CD4-positive, alpha-beta T cell treated with Interferon gamma for 1 hour (primary cell): Measurements from ENCODE around the gene GRN.
"Not testable (repeated sequence)": the region's sequence is repeated elsewhere in the genome, so short reads cannot be mapped to it uniquely, and the experiment has no call there.

Source experiments
- DNase-seq: peaks from one replicate; pipeline ENCODE4 v3.0.0-alpha.2; 2020

Gene GRN

GRCh38 chr17:44347206-44348055 lies 2.3 kb downstream of the GRN start:
- DNase-seq, result not testable (repeated sequence)

DNA sequence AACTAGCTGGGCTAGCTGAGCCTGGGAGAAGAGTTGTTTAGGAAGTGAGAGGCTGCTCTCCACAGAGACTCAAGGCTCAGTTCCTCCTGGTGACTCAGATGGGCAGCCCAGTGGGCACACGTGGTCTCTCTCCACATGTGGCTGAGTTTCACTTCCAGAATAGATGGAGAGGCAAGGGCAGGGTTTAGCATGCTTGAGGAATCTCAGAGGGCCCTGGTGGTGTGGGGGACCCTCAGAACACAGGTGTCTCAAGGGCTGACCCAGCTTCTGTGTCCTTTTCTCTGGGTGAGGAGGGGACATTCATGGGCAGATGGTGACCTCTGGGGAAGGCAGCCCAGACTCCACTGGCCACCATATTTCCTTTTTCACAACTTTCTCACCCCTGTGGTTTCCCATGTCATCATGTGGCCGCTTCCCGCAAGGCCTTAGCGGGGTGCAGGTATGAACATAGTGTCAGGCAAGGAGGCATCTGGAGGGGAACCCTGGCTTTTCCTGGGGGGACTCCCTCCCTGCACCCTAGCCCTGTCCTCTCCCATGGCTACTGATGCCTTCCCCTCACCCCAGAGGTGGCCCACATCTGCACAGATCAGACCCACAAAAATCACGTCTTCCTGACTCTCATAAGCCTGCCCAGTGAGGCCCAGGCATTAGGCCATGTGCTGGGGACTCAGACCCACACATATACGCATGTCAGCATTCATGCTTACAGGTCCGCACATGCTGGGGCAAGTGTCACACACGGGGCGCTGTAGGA lies 3.3 kb downstream of the GRN start:
- peak; percentile 74 for DNase-seq

DNA sequence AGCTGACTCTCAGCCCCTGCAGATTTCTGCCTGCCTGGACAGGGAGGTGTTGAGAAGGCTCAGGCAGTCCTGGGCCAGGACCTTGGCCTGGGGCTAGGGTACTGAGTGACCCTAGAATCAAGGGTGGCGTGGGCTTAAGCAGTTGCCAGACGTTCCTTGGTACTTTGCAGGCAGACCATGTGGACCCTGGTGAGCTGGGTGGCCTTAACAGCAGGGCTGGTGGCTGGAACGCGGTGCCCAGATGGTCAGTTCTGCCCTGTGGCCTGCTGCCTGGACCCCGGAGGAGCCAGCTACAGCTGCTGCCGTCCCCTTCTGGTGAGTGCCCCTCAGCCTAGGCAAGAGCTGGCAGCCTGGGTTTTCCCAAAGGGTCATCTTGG lies 3.9 kb downstream of the GRN start:
- DNase-seq, result no peak

- no peak for DNase-seq
Measured at GRCh38 chr17:44349553-44350070, 4.5 kb downstream of the GRN start.

DNA sequence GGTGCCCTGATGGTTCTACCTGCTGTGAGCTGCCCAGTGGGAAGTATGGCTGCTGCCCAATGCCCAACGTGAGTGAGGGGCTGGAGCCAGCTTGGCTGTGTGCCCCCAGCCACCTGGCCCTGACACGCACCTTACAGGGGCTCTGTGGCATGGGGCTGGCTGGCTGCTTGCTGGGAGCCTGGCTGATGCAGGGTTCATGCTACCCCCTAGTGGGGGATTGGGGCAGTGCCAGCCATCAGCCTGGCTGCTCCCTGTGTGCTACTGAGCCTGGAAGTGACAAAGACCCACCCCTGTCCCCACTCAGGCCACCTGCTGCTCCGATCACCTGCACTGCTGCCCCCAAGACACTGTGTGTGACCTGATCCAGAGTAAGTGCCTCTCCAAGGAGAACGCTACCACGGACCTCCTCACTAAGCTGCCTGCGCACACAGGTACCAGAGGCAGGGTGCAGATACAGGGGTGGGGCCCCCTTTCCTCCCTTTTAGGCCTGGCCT lies 5.7 kb downstream of the GRN start:
- DNase-seq, result peak; percentile 75

DNA sequence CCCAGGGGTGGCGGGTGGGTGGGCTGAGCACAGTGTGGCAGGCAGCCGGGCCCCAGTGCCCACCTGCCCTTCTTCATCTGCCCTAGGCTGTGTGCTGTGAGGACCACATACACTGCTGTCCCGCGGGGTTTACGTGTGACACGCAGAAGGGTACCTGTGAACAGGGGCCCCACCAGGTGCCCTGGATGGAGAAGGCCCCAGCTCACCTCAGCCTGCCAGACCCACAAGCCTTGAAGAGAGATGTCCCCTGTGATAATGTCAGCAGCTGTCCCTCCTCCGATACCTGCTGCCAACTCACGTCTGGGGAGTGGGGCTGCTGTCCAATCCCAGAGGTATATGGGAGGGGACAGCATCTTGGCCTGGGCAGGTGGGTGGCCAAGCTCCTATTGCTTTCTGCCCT lies 6.4 kb downstream of the GRN start:
- DNase-seq, result no peak

DNA sequence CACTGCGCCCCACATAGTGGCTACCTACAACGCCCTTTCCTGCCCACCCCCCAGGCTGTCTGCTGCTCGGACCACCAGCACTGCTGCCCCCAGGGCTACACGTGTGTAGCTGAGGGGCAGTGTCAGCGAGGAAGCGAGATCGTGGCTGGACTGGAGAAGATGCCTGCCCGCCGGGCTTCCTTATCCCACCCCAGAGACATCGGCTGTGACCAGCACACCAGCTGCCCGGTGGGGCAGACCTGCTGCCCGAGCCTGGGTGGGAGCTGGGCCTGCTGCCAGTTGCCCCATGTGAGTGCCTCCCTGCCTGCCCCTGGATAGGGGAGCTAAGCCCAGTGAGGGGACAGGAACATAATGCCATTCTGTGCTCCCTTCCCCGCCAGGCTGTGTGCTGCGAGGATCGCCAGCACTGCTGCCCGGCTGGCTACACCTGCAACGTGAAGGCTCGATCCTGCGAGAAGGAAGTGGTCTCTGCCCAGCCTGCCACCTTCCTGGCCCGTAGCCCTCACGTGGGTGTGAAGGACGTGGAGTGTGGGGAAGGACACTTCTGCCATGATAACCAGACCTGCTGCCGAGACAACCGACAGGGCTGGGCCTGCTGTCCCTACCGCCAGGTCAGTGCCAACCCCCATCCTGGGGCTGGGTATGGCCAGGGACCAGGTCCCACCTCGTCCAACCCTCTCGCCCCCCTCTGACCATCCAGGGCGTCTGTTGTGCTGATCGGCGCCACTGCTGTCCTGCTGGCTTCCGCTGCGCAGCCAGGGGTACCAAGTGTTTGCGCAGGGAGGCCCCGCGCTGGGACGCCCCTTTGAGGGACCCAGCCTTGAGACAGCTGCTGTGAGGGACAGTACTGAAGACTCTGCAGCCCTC lies 7.1 kb downstream of the GRN start:
- DNase-seq, result no peak

DNA sequence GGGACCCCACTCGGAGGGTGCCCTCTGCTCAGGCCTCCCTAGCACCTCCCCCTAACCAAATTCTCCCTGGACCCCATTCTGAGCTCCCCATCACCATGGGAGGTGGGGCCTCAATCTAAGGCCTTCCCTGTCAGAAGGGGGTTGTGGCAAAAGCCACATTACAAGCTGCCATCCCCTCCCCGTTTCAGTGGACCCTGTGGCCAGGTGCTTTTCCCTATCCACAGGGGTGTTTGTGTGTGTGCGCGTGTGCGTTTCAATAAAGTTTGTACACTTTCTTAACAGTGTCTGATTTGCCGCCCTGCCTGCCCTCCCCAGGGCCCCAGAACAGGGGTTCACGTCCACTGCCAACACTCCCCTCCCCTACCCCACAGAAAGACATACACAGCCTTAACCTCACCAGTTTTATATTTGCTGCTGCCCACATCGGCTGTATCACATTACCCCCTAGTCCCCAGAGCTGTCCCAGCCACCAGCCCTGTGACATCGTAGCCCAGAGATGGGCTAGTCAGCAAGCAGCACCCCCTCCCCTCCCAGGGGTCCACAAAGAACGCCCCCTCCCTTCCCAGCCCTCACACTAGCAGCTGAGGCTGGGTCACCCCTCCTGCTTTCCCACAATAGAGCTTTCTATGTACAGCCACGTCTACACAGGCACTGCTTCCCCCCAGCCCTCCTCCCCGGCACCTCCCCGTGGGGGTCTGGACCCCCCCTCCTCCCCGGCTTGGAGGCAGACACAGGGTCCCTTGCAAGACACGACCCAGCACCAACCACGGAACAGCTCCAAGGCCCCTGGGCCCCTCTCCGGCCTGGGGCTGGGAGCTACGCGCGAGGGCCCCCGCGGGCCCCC lies 7.9 kb downstream of the GRN start:
- no peak for DNase-seq

DNA sequence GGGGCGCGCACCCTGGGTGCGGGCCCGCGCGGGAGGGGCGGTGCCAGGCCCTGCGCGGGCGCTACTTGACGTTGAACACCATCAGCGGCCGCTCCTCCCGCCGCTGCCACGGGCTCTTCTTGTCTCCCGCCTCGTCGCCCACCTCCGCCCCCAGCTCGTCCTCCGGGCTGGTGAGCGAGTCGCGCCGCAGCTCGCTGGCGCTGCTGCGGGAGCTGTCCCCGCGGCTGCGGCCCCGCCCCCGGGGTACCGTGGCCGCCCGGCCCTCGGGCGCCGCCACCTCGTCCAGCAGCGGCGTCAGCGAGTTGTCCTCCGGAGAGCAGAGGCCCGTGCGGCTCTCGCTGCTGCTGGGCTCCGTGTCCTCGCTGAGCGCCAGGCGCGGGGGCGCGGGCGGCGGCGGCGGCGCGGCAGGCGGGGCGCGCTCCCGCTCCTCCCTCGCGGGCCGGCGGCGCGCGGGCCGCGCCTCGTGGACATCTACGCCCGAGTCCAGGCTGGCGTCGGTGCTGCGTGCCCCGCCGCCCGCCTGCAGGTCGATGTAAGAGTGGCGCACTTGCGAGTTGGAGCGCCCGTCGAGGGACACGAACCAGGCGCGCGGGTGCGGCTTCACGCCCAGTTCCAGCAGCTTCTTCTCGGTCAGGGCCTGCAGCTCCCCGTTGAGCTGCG lies 8.7 kb downstream of the GRN start:
- DNase-seq, result peak; percentile 15

GRCh38 chr17:44354582-44355561 lies 9.8 kb downstream of the GRN start:
- DNase-seq, result peak; percentile 55

GRCh38 chr17:44355642-44356099 lies 10.6 kb downstream of the GRN start:
- no peak for DNase-seq

DNA sequence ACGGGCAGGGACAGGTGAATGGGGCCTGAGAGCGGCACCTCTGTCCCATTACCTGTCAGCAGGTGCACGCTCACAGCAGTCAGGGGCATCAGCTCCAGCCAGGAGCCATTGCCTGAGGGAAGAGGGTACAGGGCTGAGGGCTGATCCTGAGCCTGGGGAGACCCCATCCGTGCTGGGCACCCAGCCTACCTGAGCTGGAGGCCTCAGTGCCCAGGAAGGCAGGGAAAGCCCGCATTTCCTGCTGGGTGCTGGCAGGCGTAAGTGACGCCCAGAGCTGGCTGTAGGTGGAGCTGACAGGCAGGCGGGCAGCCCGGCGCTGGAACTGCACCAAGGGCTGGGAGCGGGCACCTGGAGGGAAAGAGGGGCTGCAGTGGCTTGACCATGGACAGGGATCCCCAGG lies 11.1 kb downstream of the GRN start:
- DNase-seq, result no peak

DNA sequence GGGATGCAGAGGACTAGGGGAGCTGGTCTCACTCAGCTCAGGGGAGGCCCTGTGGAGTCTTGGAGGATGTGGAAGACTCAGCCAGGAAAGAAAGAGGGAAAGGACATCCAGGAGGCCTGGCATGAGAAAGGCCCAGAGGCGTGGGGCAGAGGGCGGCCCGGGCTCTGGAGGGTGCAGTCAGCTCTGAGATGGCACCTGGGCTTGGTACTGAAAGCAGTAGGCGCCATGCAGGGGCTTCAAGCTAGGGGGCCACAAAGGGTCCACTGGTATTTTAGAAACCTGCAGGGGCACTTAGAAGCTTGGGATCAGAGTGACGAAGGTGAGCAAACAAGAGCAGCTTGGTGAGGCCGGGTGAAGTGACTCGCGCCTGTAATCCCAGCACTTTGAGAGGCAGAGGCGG lies 13.0 kb downstream of the GRN start:
- no peak for DNase-seq

GRCh38 chr17:44359006-44359405 lies 13.9 kb downstream of the GRN start:
- no peak for DNase-seq

DNA sequence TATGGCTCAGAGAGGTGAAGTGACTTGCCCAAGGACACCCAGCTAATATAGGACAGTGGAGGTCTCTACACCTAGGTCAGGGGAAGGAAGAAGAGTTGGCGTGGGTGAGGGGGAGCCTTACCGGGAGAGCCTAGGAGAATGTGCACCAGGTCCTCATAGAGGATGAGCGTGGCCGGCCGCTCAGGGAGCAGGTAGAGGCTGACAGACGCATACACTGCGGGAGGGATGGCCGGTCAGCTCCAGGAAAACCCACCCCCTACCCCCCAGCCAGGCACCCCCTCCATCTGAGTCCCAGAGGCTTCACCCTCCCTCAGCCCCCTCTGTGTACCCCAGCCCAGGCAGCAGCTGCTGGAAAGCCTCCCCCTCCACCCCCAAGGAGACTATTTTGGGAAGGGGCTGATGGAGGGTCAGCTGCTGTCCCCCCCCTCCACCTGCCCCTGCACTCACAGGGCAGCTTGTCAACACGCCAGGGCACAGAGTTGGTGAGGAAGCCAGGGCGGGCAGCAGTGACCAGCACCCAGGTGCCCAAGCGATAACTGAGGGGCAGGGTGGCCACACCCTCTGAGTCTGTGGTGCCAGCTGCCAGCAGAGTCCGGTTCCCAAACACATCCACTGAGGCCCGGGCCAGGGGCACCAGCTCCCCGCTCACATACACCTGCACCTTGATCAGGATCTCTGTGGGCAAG lies 14.5 kb downstream of the GRN start:
- no peak for DNase-seq

GRCh38 chr17:44360144-44360533 lies 15.0 kb downstream of the GRN start:
- no peak for DNase-seq

- DNase-seq, result no peak
Measured at GRCh38 chr17:44360826-44361225, 15.7 kb downstream of the GRN start.

- DNase-seq, result no peak
Measured at GRCh38 chr17:44361292-44362260, 16.5 kb downstream of the GRN start.
